Activated B cell treated with CpG ODN at 0.5 μM for 24 hours (primary cell): ENCODE results near the gene DHH. TPM values are rescaled to one million over a fixed set of nuclear protein-coding genes. Genes with fewer than 3 reads are reported as not detected.
A peak's percentile ranks its signal among the peaks of the same experiment; 100 is the strongest.

Experiments
- ATAC-seq: fragments of 200-7000 bp; cut with Tn5 transposase; one replicate; pipeline ENCODE4 v1.10.0; 2021; ENCODE audit warnings: low read depth, mild to moderate bottlenecking, moderate library complexity
- CTCF ChIA-PET: fragments of 350-600 bp; sonication (Branson Sonifier 250); formaldehyde crosslinking; loops from one replicate; lab custom pipeline; 2021; ENCODE audit warnings: antibody characterized with exemption; lab: Charles Lee
- POLR2A ChIA-PET: fragments of 350-600 bp; sonication (Branson Sonifier 250); formaldehyde crosslinking; loops from one replicate; lab custom pipeline; 2021; ENCODE audit warnings: antibody characterized with exemption; lab: Charles Lee
- DNase-seq: peaks from one replicate; pipeline ENCODE4 v3.0.0; 2022
- H3K27ac Mint-ChIP-seq: one replicate; pipeline ENCODE4 v1.8.0; 2020; ENCODE audit warnings: mixed read lengths
- H3K27me3 Mint-ChIP-seq: one replicate; pipeline ENCODE4 v1.8.0; 2021; ENCODE audit warnings: mixed read lengths
- H3K36me3 Mint-ChIP-seq: one replicate; pipeline ENCODE4 v1.8.0; 2021; ENCODE audit warnings: low read depth, mixed read lengths
- H3K4me1 Mint-ChIP-seq: one replicate; pipeline ENCODE4 v1.8.0; 2021; ENCODE audit warnings: mixed read lengths
- H3K4me3 Mint-ChIP-seq: one replicate; pipeline ENCODE4 v1.8.0; 2020; ENCODE audit warnings: mild to moderate bottlenecking, mixed read lengths
- H3K9me3 Mint-ChIP-seq: one replicate; pipeline ENCODE4 v1.8.0; 2020; ENCODE audit warnings: mixed read lengths
- CTCF ChIP-seq: fragments of 200-600 bp; IDR thresholded peaks from one replicate; pipeline ENCODE4 v1.8.0; 2022; ENCODE audit warnings: antibody characterized with exemption, mild to moderate bottlenecking
- intact Hi-C: fragments of 100-400 bp; cut with micrococcal nuclease; formaldehyde crosslinking; loops from one replicate; pipeline ENCODE4 v1.15.1; 2024
- total RNA-seq: library from RNA; stranded (reverse); gene quantifications from 2 replicates; pipeline ENCODE4 v1.2.3, GENCODE V29; 2022

Gene DHH
- total RNA-seq, 1 donor from 2014 or later, result 0.09 TPM

- no peak for TF ChIP-seq CTCF
- Mint-ChIP-seq H3K9me3 (no peaks in the 10 kb centered on the region), H3K36me3 (peaks cover 15% of the 10 kb centered on the region), H3K4me1 (peaks cover 50% of the 10 kb centered on the region), H3K4me3 (peak within 1 kb of the TSS; percentile 97), H3K27ac (peak within 1 kb of the TSS; percentile 97), H3K27me3 (no peaks in the 10 kb centered on the region)
- intact Hi-C loops, result loop anchor here (1.0 to 10.0 kb wide), 8 partner anchors 10 to 284 kb away; partner anchors contain the start of genes DDN, DNAJC22, LMBR1L and PRKAG1
- CTCF ChIA-PET, result no interaction called here
- peak; percentile 67 for ATAC-seq
- POLR2A ChIA-PET, result interaction anchor here (0.5 to 1.5 kb wide), 8 partner anchors 9 to 173 kb away, joined by 3 to 14 read pairs (median 4); partner anchors contain the start of genes RHEBL1 and TUBA1B
- peak; percentile 83 for DNase-seq
These were observed 34.1 kb downstream of the DHH start, which contains the start of gene KMT2D for GRCh38 chr12:49060237-49061156. Gene KMT2D, minus strand, starts transcription at chr12:49060794. Its CDS starts 5,470 bp downstream, at chr12:49055324.

GRCh38 chr12:49059299-49060171 lies 35.1 kb downstream of the DHH start:
- CTCF ChIA-PET, result interaction anchor here (1.0 to 1.7 kb wide), 2 partner anchors 62 to 176 kb away, joined by 3 to 5 read pairs; no protein-coding TSS in a partner anchor
- no peaks in the 10 kb centered on the region for H3K9me3 Mint-ChIP-seq
- DNase-seq (no peak), ATAC-seq (peak; percentile 3)
- H3K4me3 Mint-ChIP-seq, result peak overlapping the region; percentile 93
- POLR2A ChIA-PET, result interaction anchor here (0.6 to 1.6 kb wide), 9 partner anchors 10 to 174 kb away, joined by 3 to 14 read pairs (median 5); partner anchors contain the start of genes RHEBL1 and TUBA1B
- H3K36me3 Mint-ChIP-seq, result peaks cover 23% of the 10 kb centered on the region
- intact Hi-C loops, result loop anchor here (1.0 to 10.0 kb wide), 8 partner anchors 11 to 285 kb away; partner anchors contain the start of genes DDN, DNAJC22, LMBR1L and PRKAG1
- H3K27ac Mint-ChIP-seq, result peak overlapping the region; percentile 76
- TF ChIP-seq CTCF, result no peak
- H3K27me3 Mint-ChIP-seq, result no peaks in the 10 kb centered on the region
- H3K4me1 Mint-ChIP-seq, result peaks cover 59% of the 10 kb centered on the region

- H3K4me1 Mint-ChIP-seq, result peaks cover 59% of the 10 kb centered on the region
- ChIA-PET POLR2A (interaction anchor here (0.6 to 1.6 kb wide), 3 partner anchors 19 to 72 kb away, joined by 5 to 8 read pairs (median 7); partner anchors contain the start of gene TUBA1B), CTCF (interaction anchor here (1.0 to 1.8 kb wide), 3 partner anchors 29 to 176 kb away, joined by 3 to 6 read pairs (median 5); no protein-coding TSS in a partner anchor)
- H3K9me3 Mint-ChIP-seq, result no peaks in the 10 kb centered on the region
- peak overlapping the region; percentile 93 for H3K4me3 Mint-ChIP-seq
- no peaks in the 10 kb centered on the region for H3K27me3 Mint-ChIP-seq
- H3K36me3 Mint-ChIP-seq, result peaks cover 27% of the 10 kb centered on the region
- H3K27ac Mint-ChIP-seq, result peak overlapping the region; percentile 76
- no peak for ATAC-seq
- intact Hi-C loops, result no loop called here
- DNase-seq, result no peak
- no peak for TF ChIP-seq CTCF
These were observed 35.6 kb downstream of the DHH start for GRCh38 chr12:49059045-49059298.

- CTCF ChIA-PET, result interaction anchor here (1.0 to 1.8 kb wide), 4 partner anchors 15 to 177 kb away, joined by 3 to 6 read pairs (median 4); no protein-coding TSS in a partner anchor
- DNase-seq (no peak), ATAC-seq (no peak)
- H3K4me1 Mint-ChIP-seq, result peaks cover 56% of the 10 kb centered on the region
- H3K9me3 Mint-ChIP-seq, result no peaks in the 10 kb centered on the region
- H3K36me3 Mint-ChIP-seq, result peaks cover 30% of the 10 kb centered on the region
- POLR2A ChIA-PET, result interaction anchor here (0.6 to 1.6 kb wide), 4 partner anchors 20 to 72 kb away, joined by 3 to 8 read pairs (median 6); partner anchors contain the start of gene TUBA1B
- peak overlapping the region; percentile 76 for H3K27ac Mint-ChIP-seq
- no peak for TF ChIP-seq CTCF
- H3K27me3 Mint-ChIP-seq, result no peaks in the 10 kb centered on the region
- intact Hi-C loops, result no loop called here
- peak overlapping the region; percentile 93 for H3K4me3 Mint-ChIP-seq
These were observed 36.1 kb downstream of the DHH start for GRCh38 chr12:49058366-49059044.
